Gastrocnemius medialis (tissue), 4 donors: ENCODE results near the gene HOXA9.

Source experiments
- POLR2A ChIP-seq, 2 donors: fragments of 450-650 bp; IDR thresholded peaks; one replicate each; pipeline ENCODE4 v1.6.1; 2017; ENCODE audit warnings: antibody characterized with exemption in 2 of 2, mild to moderate bottlenecking in 2 of 2, moderate library complexity in 2 of 2
- TF ChIP-seq, protein P1 (sequence below), 5 experiments: fragments of 450-650 bp in 3 of 5; fragments of 200-600 bp in 2 of 5; sonication (generic) in 2 of 5; IDR thresholded peaks in 4 of 5; conservative IDR thresholded peaks in 1 of 5; 1 replicate in 4 of 5; 2 replicates in 1 of 5; pipeline ENCODE4 v1.5.1; 2016 to 2019; ENCODE audit warnings: antibody characterized with exemption in 5 of 5, mild to moderate bottlenecking in 3 of 5, moderate library complexity in 3 of 5

DNA sequence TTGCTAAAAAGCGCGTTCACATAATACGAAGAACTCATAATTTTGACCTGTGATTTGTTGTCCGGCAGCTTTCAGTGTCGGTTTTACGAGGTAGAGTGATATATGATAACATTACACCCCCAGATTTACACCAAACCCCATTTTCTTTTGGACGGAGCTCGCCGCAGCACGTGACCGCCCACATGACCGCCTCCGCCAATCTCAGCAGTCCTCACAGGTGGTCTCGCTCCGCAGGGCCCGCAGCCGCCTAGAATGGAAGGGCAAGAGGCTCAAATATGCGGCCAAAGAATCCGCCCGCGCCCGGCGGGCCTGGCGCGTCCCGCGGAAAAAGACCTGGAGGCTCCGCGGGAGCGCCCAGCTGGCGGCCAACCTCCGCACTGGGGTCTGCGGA, 8.8 kb downstream of the HOXA9 start, which contains the start of gene HOXA7:
- TF ChIP-seq, protein P1, sequence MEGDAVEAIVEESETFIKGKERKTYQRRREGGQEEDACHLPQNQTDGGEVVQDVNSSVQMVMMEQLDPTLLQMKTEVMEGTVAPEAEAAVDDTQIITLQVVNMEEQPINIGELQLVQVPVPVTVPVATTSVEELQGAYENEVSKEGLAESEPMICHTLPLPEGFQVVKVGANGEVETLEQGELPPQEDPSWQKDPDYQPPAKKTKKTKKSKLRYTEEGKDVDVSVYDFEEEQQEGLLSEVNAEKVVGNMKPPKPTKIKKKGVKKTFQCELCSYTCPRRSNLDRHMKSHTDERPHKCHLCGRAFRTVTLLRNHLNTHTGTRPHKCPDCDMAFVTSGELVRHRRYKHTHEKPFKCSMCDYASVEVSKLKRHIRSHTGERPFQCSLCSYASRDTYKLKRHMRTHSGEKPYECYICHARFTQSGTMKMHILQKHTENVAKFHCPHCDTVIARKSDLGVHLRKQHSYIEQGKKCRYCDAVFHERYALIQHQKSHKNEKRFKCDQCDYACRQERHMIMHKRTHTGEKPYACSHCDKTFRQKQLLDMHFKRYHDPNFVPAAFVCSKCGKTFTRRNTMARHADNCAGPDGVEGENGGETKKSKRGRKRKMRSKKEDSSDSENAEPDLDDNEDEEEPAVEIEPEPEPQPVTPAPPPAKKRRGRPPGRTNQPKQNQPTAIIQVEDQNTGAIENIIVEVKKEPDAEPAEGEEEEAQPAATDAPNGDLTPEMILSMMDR (IDR thresholded peaks at IDR 0.05 in 4 of 5, conservative IDR thresholded peaks at IDR 0.05 in 1 of 5): no peak
- peak; percentile 6 to 12 for TF ChIP-seq POLR2A (IDR thresholded peaks at IDR 0.05)
